SK-N-SH (cell line): ENCODE results near the gene NOD2. TPM values are rescaled to one million over a fixed set of nuclear protein-coding genes. Genes with fewer than 3 reads are reported as not detected.

Source experiments
- CTCF ChIA-PET: fragments of 300-600, 350-600 bp; formaldehyde crosslinking; extraction: SDS; loops from one replicate; lab custom pipeline; 2021; lab: Yijun Ruan, JAX
- POLR2A ChIA-PET: fragments of 350-600 bp; sonication (Branson Sonifier 250); formaldehyde crosslinking; extraction: SDS; loops from one replicate; lab custom pipeline; 2020; ENCODE audit warnings: antibody characterized with exemption, inconsistent platforms; lab: Yijun Ruan, JAX
- DNase-seq: peaks from one replicate; pipeline ENCODE4 v3.0.0; 2012
- H2AFZ ChIP-seq: fragments of 200-600 bp; sonication (generic); 2 replicates; pipeline ENCODE4 v1.8.1; 2016; ENCODE audit warnings: antibody characterized with exemption, mild to moderate bottlenecking, low read depth
- H3F3A ChIP-seq: fragments of 200-600 bp; sonication (generic); replicated peaks from 2 replicates; pipeline ENCODE3; 2016; ENCODE audit warnings: antibody characterized with exemption, mild to moderate bottlenecking; ENCODE audit not compliant: insufficient read depth
- H3K27ac ChIP-seq, 2 experiments: fragments of 200-500 bp in 1 of 2; fragments of 200-600 bp in 1 of 2; sonication (Bioruptor generic) in 1 of 2; sonication (generic), shearing (Covaris generic) in 1 of 2; 2 replicates each; pipeline versions ENCODE4 v1.5.1 to v1.6.1; 2014 to 2016; ENCODE audit warnings: low read depth in 2 of 2, inconsistent platforms in 1 of 2, low read length in 1 of 2, mild to moderate bottlenecking in 1 of 2, mixed read lengths in 1 of 2
- H3K27me3 ChIP-seq: fragments of 200-600 bp; sonication (generic), shearing (Covaris generic); 2 replicates; pipeline ENCODE4 v1.6.1; 2016; ENCODE audit warnings: mixed run types; ENCODE audit not compliant: insufficient read depth
- H3K36me3 ChIP-seq, 2 experiments: fragments of 200-500 bp in 1 of 2; fragments of 200-600 bp in 1 of 2; sonication (Bioruptor generic) in 1 of 2; sonication (generic) in 1 of 2; replicated peaks in 1 of 2; 2 replicates each; pipeline versions ENCODE3 to v1.5.1; 2014 to 2016; ENCODE audit warnings: low read length in 1 of 2, mild to moderate bottlenecking in 1 of 2; ENCODE audit not compliant: insufficient read depth in 2 of 2, control insufficient read depth in 1 of 2
- H3K4me1 ChIP-seq, 2 experiments: fragments of 200-500 bp in 1 of 2; fragments of 200-600 bp in 1 of 2; sonication (Bioruptor generic) in 1 of 2; sonication (generic), shearing (Covaris generic) in 1 of 2; 2 replicates each; pipeline versions ENCODE4 v1.5.1 to v1.6.1; 2014 to 2016; ENCODE audit warnings: low read depth in 1 of 2, low read length in 1 of 2, mixed run types in 1 of 2; ENCODE audit not compliant: insufficient read depth in 2 of 2, control insufficient read depth in 1 of 2
- H3K4me2 ChIP-seq: fragments of 200-600 bp; sonication (generic), shearing (Covaris generic); 2 replicates; pipeline ENCODE4 v1.6.1; 2017; ENCODE audit warnings: mixed run types
- H3K4me3 ChIP-seq, 2 experiments: fragments of 200-500 bp in 1 of 2; fragments of 200-600 bp in 1 of 2; sonication (Bioruptor generic) in 1 of 2; sonication (generic), shearing (Covaris generic) in 1 of 2; 2 replicates each; pipeline versions ENCODE4 v1.5.1 to v1.8.1; 2014 to 2016; ENCODE audit warnings: low read depth in 2 of 2, inconsistent platforms in 1 of 2, low read length in 1 of 2, mild to moderate bottlenecking in 1 of 2, mixed read lengths in 1 of 2, moderate library complexity in 1 of 2
- H3K79me2 ChIP-seq: fragments of 200-600 bp; sonication (generic); 2 replicates; pipeline ENCODE4 v1.8.1; 2017; ENCODE audit warnings: mild to moderate bottlenecking; ENCODE audit not compliant: insufficient read depth
- H3K9ac ChIP-seq: fragments of 200-600 bp; sonication (generic); 2 replicates; pipeline ENCODE4 v1.6.1; 2017; ENCODE audit warnings: mixed run types
- H3K9me2 ChIP-seq: fragments of 200-600 bp; sonication (generic); 2 replicates; pipeline ENCODE4 v1.6.1; 2017; ENCODE audit warnings: mixed run types
- H3K9me3 ChIP-seq: fragments of 200-600 bp; sonication (generic); 2 replicates; pipeline ENCODE4 v1.6.1; 2017; ENCODE audit warnings: mixed run types, mild to moderate bottlenecking, moderate library complexity
- H4K20me1 ChIP-seq: fragments of 200-600 bp; sonication (generic); 2 replicates; pipeline ENCODE4 v1.6.1; 2017; ENCODE audit warnings: mild to moderate bottlenecking, mixed run types; ENCODE audit not compliant: insufficient read depth
- CHD2 ChIP-seq: fragments of 150-350 bp; IDR thresholded peaks from 2 replicates; pipeline ENCODE4 v1.6.1; 2018; ENCODE audit warnings: low read length; ENCODE audit not compliant: partially characterized antibody
- MEF2A ChIP-seq: IDR thresholded peaks from 2 replicates; pipeline ENCODE4 v1.4.0; 2012; ENCODE audit warnings: low read depth, borderline replicate concordance
- MXI1 ChIP-seq: IDR thresholded peaks from 2 replicates; pipeline ENCODE4 v1.6.1; 2012; ENCODE audit warnings: mild to moderate bottlenecking, low read depth, low read length, improper control_type of control experiment
- RFX5 ChIP-seq: IDR thresholded peaks from 2 replicates; pipeline ENCODE4 v1.6.1; 2012; ENCODE audit warnings: mild to moderate bottlenecking, improper control_type of control experiment, low read length
- WGBS: methylation state at CpG from one replicate; pipeline ENCODE4 v1.1.6; 2017; ENCODE audit warnings: low lambda C conversion rate; 5-methylcytosine and 5-hydroxymethylcytosine counted together
- polyA plus RNA-seq, 3 experiments: library from polyadenylated mRNA; depleted of rRNA; stranded (reverse); fragments of >200 nt; gene quantifications; 2 replicates each; pipeline ENCODE4 v1.2.3, GENCODE V29; 2012
- TF ChIP-seq, protein P1 (sequence below): fragments of 150-350 bp; IDR thresholded peaks from 2 replicates; pipeline ENCODE4 v1.6.1; 2016; ENCODE audit warnings: mild to moderate bottlenecking, low read depth, low read length
- TF ChIP-seq, protein P2 (sequence below): IDR thresholded peaks from 2 replicates; pipeline ENCODE4 v1.4.0; 2012; ENCODE audit warnings: low read depth, borderline replicate concordance

NOD2 gene
- polyA plus RNA-seq, 1 of the 3 experiments (the other 2 are of a cell fraction), result not detected

DNA sequence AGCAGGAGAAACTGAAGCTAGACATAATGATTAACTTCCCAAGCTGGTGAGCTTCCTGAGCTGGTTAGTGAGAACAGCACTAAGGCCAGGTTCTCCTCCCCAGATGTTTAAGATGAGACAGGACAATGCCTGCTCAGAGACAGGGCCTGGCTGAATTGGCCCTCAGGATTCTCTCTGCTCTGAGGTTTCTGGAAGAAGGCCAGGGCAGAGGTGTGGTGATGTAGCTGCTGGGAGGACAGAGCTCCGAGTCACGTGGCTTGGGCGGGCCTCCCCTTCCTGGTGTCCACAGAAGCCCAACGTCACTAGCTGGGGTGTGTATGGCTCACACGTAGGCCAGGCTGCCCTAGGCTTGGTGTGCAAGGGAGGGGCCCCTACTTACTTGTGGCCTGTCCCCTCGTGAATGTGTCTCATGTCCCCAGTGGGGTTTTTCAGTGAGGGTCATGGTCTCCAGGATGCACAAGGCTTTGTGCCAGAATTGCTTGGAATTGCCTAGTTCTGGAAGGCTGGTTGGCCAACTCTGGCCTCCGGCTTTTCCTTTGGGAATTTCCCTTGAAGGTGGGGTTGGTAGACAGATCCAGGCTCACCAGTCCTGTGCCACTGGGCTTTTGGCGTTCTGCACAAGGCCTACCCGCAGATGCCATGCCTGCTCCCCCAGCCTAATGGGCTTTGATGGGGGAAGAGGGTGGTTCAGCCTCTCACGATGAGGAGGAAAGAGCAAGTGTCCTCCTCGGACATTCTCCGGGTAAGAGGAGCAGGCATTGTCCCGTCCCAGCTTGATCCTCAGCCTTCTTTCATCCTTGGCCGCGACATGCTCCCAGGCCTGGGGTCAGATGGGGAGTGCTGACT lies 3.4 kb downstream of the NOD2 start:
- DNase-seq, result no peak

DNA sequence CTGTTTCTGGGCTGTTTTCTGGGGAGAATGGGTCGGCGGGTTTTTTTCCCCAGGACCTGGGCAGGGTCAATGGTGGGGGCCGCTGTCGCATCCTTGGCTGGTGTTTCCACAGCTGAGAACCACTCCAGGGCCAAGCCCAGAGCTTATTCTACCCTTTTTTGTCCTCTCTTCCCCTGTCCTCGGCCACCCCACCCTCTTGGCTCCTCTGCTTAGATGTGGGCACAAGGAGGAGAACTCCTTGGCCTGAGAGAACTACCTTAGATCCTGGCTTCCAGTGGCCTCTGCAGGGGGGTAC lies 4.0 kb downstream of the NOD2 start:
- Histone ChIP-seq H3K4me3 (no peak overlapping the region), H2AFZ (no peak overlapping the region), H3F3A (no peaks in the 10 kb centered on the region), H3K9ac (no peak overlapping the region), H3K36me3 (no peaks in the 10 kb centered on the region), H3K4me2 (no peak overlapping the region), H4K20me1 (no peaks in the 10 kb centered on the region), H3K79me2 (no peaks in the 10 kb centered on the region), H3K27me3 (no peaks in the 10 kb centered on the region; the same call in 1 of the 2 replicates), H3K9me3 (no peaks in the 10 kb centered on the region), H3K4me1 (peaks cover 0 to 2% of the 10 kb centered on the region in 2 experiments; a peak in 1 of 4 replicates), H3K27ac (no peak overlapping the region), H3K9me2 (no peaks in the 10 kb centered on the region)
- no peak for DNase-seq
- WGBS, result 83% methylated on average over 5 of the region's 5 CpGs
- ChIA-PET POLR2A (no interaction called here), CTCF (interaction anchor here (1.2 to 1.8 kb wide), 2 partner anchors 14 to 32 kb away, joined by 3 to 9 read pairs; no protein-coding TSS in a partner anchor)
- TF ChIP-seq, protein P1, sequence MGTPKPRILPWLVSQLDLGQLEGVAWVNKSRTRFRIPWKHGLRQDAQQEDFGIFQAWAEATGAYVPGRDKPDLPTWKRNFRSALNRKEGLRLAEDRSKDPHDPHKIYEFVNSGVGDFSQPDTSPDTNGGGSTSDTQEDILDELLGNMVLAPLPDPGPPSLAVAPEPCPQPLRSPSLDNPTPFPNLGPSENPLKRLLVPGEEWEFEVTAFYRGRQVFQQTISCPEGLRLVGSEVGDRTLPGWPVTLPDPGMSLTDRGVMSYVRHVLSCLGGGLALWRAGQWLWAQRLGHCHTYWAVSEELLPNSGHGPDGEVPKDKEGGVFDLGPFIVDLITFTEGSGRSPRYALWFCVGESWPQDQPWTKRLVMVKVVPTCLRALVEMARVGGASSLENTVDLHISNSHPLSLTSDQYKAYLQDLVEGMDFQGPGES, result no peak
- TF ChIP-seq MEF2A, result no peak
- no peak for TF ChIP-seq MXI1

More for the DNA sequence above, 3.4 kb downstream of the NOD2 start:
- Histone ChIP-seq H3K9me2 (no peaks in the 10 kb centered on the region), H3K4me3 (no peak overlapping the region), H4K20me1 (no peaks in the 10 kb centered on the region), H3K27ac (no peak overlapping the region), H3K4me1 (peaks cover 0 to 2% of the 10 kb centered on the region in 2 experiments; a peak in 1 of 4 replicates), H3K27me3 (no peaks in the 10 kb centered on the region; the same call in 1 of the 2 replicates), H3F3A (no peaks in the 10 kb centered on the region), H3K79me2 (no peaks in the 10 kb centered on the region), H3K4me2 (no peak overlapping the region), H2AFZ (no peak overlapping the region), H3K36me3 (no peaks in the 10 kb centered on the region), H3K9ac (no peak overlapping the region), H3K9me3 (no peaks in the 10 kb centered on the region)
- TF ChIP-seq, protein P2, sequence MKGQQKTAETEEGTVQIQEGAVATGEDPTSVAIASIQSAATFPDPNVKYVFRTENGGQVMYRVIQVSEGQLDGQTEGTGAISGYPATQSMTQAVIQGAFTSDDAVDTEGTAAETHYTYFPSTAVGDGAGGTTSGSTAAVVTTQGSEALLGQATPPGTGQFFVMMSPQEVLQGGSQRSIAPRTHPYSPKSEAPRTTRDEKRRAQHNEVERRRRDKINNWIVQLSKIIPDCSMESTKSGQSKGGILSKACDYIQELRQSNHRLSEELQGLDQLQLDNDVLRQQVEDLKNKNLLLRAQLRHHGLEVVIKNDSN, result peak; percentile 45; the same call in 1 of the 2 replicates
- TF ChIP-seq RFX5, result no peak
- no peak for TF ChIP-seq CHD2
- 71% methylated on average over 8 of the region's 15 CpGs for WGBS
- POLR2A ChIA-PET, result no interaction called here
- CTCF ChIA-PET, result interaction anchor here (1.1 to 1.8 kb wide), 3 partner anchors 15 to 32 kb away, joined by 3 to 9 read pairs (median 4); no protein-coding TSS in a partner anchor
